HepG2 (cell line): ENCODE measurements around the gene NLRC5. TPM values are rescaled to one million over a fixed set of nuclear protein-coding genes. Genes with fewer than 3 reads are reported as not detected.

ENCODE experiments used
- BCL6 ChIP-seq: IDR thresholded peaks from 2 replicates; pipeline ENCODE4 v1.6.1; 2016; ENCODE audit warnings: missing genetic modification reagents, missing compliant biosample characterization
- DNMT1 ChIP-seq: sonication (generic); formaldehyde crosslinking; IDR thresholded peaks from 2 replicates; pipeline ENCODE4 v1.5.1; 2020; ENCODE audit warnings: mild to moderate bottlenecking, missing genetic modification reagents
- IRX3 ChIP-seq: sonication (generic); formaldehyde crosslinking; IDR thresholded peaks from 2 replicates; pipeline ENCODE4 v1.8.1; 2023; ENCODE audit warnings: mild to moderate bottlenecking, low read depth, missing genetic modification reagents, borderline replicate concordance
- KDM2A ChIP-seq: sonication (generic); formaldehyde crosslinking; IDR thresholded peaks from 2 replicates; pipeline ENCODE4 v1.4.0; 2020; ENCODE audit warnings: low read depth, missing genetic modification reagents, borderline replicate concordance
- KLF12 ChIP-seq: sonication (generic); formaldehyde crosslinking; IDR thresholded peaks from 2 replicates; pipeline ENCODE4 v1.4.0; 2020; ENCODE audit warnings: missing genetic modification reagents, borderline replicate concordance
- NFE2L2 ChIP-seq: fragments of 150-350 bp; IDR thresholded peaks from 2 replicates; pipeline ENCODE4 v1.6.1; 2014; ENCODE audit warnings: low read length
- NR2F6 ChIP-seq, 2 experiments: IDR thresholded peaks; 2 replicates each; pipeline ENCODE4 v1.6.1; 2016; ENCODE audit warnings: antibody characterized with exemption in 1 of 2, mild to moderate bottlenecking in 1 of 2
- RCOR2 ChIP-seq: IDR thresholded peaks from 2 replicates; pipeline ENCODE4 v1.6.1; 2016; ENCODE audit warnings: missing biosample characterization, missing genetic modification reagents
- SAP130 ChIP-seq: IDR thresholded peaks from 2 replicates; pipeline ENCODE4 v1.6.1; 2016; ENCODE audit warnings: low read depth
- ZNF160 ChIP-seq: sonication (generic); formaldehyde crosslinking; IDR thresholded peaks from 2 replicates; pipeline ENCODE4 v1.8.0; 2022; ENCODE audit warnings: mild to moderate bottlenecking, inconsistent platforms, missing genetic modification reagents
- ZNF263 ChIP-seq: sonication (generic); formaldehyde crosslinking; IDR thresholded peaks from 2 replicates; pipeline ENCODE4 v1.4.0; 2020; ENCODE audit warnings: missing genetic modification reagents
- polyA plus RNA-seq, 8 experiments: library from polyadenylated mRNA; depleted of rRNA in 3 of 8; stranded (reverse) in 7 of 8; unstranded in 1 of 8; fragments of >200 nt; fragmentation: Illumina TruSeq in 4 of 8; extraction: Trizol in 4 of 8; gene quantifications; 2 replicates each; pipeline versions ENCODE4 v1.2.1 to v1.2.3, GENCODE V29; 2011 to 2016; ENCODE audit warnings: low read depth in 4 of 8, missing spikeins in 1 of 8, mixed read lengths in 1 of 8; ENCODE audit not compliant: insufficient read depth in 1 of 8
- total RNA-seq, 5 experiments: library from RNA; depleted of rRNA; stranded (reverse); fragments of >200 nt; fragmentation: Illumina TruSeq; extraction: Trizol; gene quantifications; 2 replicates each; pipeline ENCODE4 v1.2.3, GENCODE V29; 2016; ENCODE audit warnings: low read depth in 1 of 5
- TF ChIP-seq, protein P1 (sequence below): sonication (generic); formaldehyde crosslinking; IDR thresholded peaks from 2 replicates; pipeline ENCODE4 v1.5.1; 2020; ENCODE audit warnings: mild to moderate bottlenecking, missing genetic modification reagents, borderline replicate concordance
- TF ChIP-seq, protein P2 (sequence below): sonication (generic); formaldehyde crosslinking; IDR thresholded peaks from 2 replicates; pipeline ENCODE4 v1.5.1; 2020; ENCODE audit warnings: mild to moderate bottlenecking, missing genetic modification reagents, moderate library complexity
- TF ChIP-seq, protein P3 (sequence below): IDR thresholded peaks from 2 replicates; pipeline ENCODE4 v1.4.0; 2020; ENCODE audit warnings: mild to moderate bottlenecking, missing genetic modification reagents
- TF ChIP-seq, protein P4 (sequence below): fragments of 450-650 bp; IDR thresholded peaks from 2 replicates; pipeline ENCODE4 v1.6.1; 2017

NLRC5 gene
- total and polyA plus RNA-seq, 2 of the 13 experiments (the other 11 are each of a cell fraction or from before 2014, with no cell fraction given): 6.3 to 12.7 TPM

DNA sequence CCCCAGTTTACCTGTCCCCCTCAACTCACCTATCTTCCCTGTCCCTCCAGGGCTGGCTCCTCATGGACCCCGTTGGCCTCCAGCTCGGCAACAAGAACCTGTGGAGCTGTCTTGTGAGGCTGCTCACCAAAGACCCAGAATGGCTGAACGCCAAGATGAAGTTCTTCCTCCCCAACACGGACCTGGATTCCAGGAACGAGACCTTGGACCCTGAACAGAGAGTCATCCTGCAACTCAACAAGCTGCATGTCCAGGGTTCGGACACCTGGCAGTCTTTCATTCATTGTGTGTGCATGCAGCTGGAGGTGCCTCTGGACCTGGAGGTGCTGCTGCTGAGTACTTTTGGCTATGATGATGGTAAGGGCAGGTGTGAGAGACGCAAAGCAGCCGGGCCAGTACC lies 31.3 kb downstream of the NLRC5 start (continued):
- TF ChIP-seq, protein P1, sequence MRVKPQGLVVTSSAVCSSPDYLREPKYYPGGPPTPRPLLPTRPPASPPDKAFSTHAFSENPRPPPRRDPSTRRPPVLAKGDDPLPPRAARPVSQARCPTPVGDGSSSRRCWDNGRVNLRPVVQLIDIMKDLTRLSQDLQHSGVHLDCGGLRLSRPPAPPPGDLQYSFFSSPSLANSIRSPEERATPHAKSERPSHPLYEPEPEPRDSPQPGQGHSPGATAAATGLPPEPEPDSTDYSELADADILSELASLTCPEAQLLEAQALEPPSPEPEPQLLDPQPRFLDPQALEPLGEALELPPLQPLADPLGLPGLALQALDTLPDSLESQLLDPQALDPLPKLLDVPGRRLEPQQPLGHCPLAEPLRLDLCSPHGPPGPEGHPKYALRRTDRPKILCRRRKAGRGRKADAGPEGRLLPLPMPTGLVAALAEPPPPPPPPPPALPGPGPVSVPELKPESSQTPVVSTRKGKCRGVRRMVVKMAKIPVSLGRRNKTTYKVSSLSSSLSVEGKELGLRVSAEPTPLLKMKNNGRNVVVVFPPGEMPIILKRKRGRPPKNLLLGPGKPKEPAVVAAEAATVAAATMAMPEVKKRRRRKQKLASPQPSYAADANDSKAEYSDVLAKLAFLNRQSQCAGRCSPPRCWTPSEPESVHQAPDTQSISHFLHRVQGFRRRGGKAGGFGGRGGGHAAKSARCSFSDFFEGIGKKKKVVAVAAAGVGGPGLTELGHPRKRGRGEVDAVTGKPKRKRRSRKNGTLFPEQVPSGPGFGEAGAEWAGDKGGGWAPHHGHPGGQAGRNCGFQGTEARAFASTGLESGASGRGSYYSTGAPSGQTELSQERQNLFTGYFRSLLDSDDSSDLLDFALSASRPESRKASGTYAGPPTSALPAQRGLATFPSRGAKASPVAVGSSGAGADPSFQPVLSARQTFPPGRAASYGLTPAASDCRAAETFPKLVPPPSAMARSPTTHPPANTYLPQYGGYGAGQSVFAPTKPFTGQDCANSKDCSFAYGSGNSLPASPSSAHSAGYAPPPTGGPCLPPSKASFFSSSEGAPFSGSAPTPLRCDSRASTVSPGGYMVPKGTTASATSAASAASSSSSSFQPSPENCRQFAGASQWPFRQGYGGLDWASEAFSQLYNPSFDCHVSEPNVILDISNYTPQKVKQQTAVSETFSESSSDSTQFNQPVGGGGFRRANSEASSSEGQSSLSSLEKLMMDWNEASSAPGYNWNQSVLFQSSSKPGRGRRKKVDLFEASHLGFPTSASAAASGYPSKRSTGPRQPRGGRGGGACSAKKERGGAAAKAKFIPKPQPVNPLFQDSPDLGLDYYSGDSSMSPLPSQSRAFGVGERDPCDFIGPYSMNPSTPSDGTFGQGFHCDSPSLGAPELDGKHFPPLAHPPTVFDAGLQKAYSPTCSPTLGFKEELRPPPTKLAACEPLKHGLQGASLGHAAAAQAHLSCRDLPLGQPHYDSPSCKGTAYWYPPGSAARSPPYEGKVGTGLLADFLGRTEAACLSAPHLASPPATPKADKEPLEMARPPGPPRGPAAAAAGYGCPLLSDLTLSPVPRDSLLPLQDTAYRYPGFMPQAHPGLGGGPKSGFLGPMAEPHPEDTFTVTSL (CRISPR knock-in tag): 0 out of 2 replicates have a peak, but pooled peaks have one; percentile 21
- TF ChIP-seq SAP130 (CRISPR knock-in tag) (peak; percentile 45; the same call in 1 of the 2 replicates), ZNF263 (CRISPR knock-in tag) (peak; percentile 46; the same call in 1 of the 2 replicates), DNMT1 (CRISPR knock-in tag) (no peak), NR2F6 (IDR thresholded peaks at IDR 0.05) (no peak), NR2F6 (CRISPR knock-in tag; IDR thresholded peaks at IDR 0.05) (0 out of 2 replicates have a peak, but pooled peaks have one; percentile 14), RCOR2 (CRISPR knock-in tag) (0 out of 2 replicates have a peak, but pooled peaks have one; percentile 52), ZNF160 (no peak), KDM2A (no peak), KLF12 (no peak), IRX3 (CRISPR knock-in tag) (no peak), BCL6 (CRISPR knock-in tag) (peak; percentile 69), NFE2L2 (no peak)
- TF ChIP-seq, protein P2, sequence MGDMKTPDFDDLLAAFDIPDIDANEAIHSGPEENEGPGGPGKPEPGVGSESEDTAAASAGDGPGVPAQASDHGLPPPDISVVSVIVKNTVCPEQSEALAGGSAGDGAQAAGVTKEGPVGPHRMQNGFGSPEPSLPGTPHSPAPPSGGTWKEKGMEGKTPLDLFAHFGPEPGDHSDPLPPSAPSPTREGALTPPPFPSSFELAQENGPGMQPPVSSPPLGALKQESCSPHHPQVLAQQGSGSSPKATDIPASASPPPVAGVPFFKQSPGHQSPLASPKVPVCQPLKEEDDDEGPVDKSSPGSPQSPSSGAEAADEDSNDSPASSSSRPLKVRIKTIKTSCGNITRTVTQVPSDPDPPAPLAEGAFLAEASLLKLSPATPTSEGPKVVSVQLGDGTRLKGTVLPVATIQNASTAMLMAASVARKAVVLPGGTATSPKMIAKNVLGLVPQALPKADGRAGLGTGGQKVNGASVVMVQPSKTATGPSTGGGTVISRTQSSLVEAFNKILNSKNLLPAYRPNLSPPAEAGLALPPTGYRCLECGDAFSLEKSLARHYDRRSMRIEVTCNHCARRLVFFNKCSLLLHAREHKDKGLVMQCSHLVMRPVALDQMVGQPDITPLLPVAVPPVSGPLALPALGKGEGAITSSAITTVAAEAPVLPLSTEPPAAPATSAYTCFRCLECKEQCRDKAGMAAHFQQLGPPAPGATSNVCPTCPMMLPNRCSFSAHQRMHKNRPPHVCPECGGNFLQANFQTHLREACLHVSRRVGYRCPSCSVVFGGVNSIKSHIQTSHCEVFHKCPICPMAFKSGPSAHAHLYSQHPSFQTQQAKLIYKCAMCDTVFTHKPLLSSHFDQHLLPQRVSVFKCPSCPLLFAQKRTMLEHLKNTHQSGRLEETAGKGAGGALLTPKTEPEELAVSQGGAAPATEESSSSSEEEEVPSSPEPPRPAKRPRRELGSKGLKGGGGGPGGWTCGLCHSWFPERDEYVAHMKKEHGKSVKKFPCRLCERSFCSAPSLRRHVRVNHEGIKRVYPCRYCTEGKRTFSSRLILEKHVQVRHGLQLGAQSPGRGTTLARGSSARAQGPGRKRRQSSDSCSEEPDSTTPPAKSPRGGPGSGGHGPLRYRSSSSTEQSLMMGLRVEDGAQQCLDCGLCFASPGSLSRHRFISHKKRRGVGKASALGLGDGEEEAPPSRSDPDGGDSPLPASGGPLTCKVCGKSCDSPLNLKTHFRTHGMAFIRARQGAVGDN (CRISPR knock-in tag): peak; percentile 23
- TF ChIP-seq, protein P3, sequence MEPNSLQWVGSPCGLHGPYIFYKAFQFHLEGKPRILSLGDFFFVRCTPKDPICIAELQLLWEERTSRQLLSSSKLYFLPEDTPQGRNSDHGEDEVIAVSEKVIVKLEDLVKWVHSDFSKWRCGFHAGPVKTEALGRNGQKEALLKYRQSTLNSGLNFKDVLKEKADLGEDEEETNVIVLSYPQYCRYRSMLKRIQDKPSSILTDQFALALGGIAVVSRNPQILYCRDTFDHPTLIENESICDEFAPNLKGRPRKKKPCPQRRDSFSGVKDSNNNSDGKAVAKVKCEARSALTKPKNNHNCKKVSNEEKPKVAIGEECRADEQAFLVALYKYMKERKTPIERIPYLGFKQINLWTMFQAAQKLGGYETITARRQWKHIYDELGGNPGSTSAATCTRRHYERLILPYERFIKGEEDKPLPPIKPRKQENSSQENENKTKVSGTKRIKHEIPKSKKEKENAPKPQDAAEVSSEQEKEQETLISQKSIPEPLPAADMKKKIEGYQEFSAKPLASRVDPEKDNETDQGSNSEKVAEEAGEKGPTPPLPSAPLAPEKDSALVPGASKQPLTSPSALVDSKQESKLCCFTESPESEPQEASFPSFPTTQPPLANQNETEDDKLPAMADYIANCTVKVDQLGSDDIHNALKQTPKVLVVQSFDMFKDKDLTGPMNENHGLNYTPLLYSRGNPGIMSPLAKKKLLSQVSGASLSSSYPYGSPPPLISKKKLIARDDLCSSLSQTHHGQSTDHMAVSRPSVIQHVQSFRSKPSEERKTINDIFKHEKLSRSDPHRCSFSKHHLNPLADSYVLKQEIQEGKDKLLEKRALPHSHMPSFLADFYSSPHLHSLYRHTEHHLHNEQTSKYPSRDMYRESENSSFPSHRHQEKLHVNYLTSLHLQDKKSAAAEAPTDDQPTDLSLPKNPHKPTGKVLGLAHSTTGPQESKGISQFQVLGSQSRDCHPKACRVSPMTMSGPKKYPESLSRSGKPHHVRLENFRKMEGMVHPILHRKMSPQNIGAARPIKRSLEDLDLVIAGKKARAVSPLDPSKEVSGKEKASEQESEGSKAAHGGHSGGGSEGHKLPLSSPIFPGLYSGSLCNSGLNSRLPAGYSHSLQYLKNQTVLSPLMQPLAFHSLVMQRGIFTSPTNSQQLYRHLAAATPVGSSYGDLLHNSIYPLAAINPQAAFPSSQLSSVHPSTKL (CRISPR knock-in tag): 0 out of 2 replicates have a peak, but pooled peaks have one; percentile 52
- TF ChIP-seq, protein P4, sequence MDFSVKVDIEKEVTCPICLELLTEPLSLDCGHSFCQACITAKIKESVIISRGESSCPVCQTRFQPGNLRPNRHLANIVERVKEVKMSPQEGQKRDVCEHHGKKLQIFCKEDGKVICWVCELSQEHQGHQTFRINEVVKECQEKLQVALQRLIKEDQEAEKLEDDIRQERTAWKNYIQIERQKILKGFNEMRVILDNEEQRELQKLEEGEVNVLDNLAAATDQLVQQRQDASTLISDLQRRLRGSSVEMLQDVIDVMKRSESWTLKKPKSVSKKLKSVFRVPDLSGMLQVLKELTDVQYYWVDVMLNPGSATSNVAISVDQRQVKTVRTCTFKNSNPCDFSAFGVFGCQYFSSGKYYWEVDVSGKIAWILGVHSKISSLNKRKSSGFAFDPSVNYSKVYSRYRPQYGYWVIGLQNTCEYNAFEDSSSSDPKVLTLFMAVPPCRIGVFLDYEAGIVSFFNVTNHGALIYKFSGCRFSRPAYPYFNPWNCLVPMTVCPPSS: no peak
